ENCODE results near the gene FAM131C. TPM values are rescaled to one million over a fixed set of nuclear protein-coding genes. Genes with fewer than 3 reads are reported as not detected.

The FAM131C gene
- total and polyA plus RNA-seq, 2 experiments from 2014 or later, result 0.71 to 1.3 TPM

DNA sequence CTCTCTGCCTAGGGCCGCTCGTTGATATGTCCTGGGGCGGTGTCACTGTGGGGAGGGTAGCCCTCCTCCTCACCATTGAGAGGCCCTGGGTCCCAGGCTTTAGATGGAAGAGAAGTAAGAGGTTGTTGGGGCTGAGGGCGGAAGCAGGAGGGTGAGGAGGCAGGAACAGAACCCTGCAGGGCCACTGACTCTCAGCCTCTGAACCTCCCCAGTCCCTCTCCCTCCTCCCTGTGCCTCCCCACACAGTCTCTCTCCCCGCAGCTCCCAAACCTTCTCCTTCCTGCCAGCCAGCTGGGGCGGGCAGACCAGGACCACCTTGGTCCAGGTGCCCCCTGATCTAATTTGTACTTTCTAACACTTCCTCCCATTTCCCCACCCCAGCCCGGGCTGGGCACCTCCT, 14.3 kb upstream of the FAM131C start:
- no peaks in the 10 kb centered on the region for H3K79me2 ChIP-seq (replicated peaks; ENCODE audit: insufficient read depth)
- H3K4me3 ChIP-seq, result no peak overlapping the region
- no peaks in the 10 kb centered on the region for H3K27me3 ChIP-seq (ENCODE audit: insufficient read depth)
- peaks cover 4% of the 10 kb centered on the region; the same call in 1 of the 3 replicates for H3K4me1 Mint-ChIP-seq
- H4K20me1 ChIP-seq (replicated peaks; ENCODE audit: insufficient read depth), result no peaks in the 10 kb centered on the region
- H3K9me3 Mint-ChIP-seq, result no peaks in the 10 kb centered on the region
- H3K27ac ChIP-seq (ENCODE audit: low read depth), result no peak overlapping the region
- H3F3A ChIP-seq (replicated peaks; ENCODE audit: low read depth), result no peaks in the 10 kb centered on the region
- DNase-seq (ENCODE audit: low spot score) (no peak), ATAC-seq (no peak)
- no peaks in the 10 kb centered on the region for H3K36me3 Mint-ChIP-seq (ENCODE audit: low read depth)
- no peak overlapping the region for H3K4me2 ChIP-seq
- no peak overlapping the region for H2AFZ ChIP-seq
- no peaks in the 10 kb centered on the region for H3K4me1 ChIP-seq (ENCODE audit: insufficient read depth)
- TF ChIP-seq NANOG (IDR thresholded peaks at IDR 0.05; ENCODE audit: borderline replicate concordance) (no peak), EZH2phosphoT487 (IDR thresholded peaks at IDR 0.05; ENCODE audit: unreplicated experiment) (no peak), EZH2 (IDR thresholded peaks at IDR 0.05; ENCODE audit: low read depth, unreplicated experiment) (no peak), CREB1 (CRISPR knock-in tag; IDR thresholded peaks at IDR 0.05; ENCODE audit: low read depth) (no peak)
- peaks cover 5% of the 10 kb centered on the region for H3K27me3 Mint-ChIP-seq (ENCODE audit: insufficient read depth, low read depth, poor library complexity)
- no peak overlapping the region for H3K4me3 Mint-ChIP-seq
- H3K36me3 ChIP-seq (ENCODE audit: insufficient read depth), result no peaks in the 10 kb centered on the region
- no peaks in the 10 kb centered on the region for H3K9me2 ChIP-seq (ENCODE audit: insufficient read depth)
- no peak overlapping the region for H3K27ac Mint-ChIP-seq

DNA sequence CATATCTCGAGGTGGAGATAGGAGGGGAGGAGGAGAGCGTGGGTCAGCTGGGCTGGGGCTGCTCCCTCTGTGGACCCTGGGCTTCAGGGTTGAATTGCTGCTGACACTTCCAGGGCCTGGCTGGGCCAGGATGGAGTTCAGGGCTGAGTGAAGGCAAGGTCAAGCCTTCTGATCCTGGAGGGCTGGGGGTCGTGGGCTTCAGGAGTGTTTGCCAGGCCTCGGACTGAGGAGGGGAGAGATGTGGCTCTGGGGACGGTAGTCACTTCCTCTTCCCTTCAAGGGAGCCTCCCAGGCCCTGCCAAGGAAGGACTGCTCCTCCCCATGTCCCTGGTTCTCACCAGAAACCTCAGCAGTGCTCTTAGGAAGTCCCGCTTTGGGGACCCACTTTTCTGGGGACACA, 12.1 kb upstream of the FAM131C start:
- Histone ChIP-seq H3K27me3 (ENCODE audit: insufficient read depth) (no peaks in the 10 kb centered on the region), H3K4me3 (no peak overlapping the region), H2AFZ (no peak overlapping the region), H3F3A (replicated peaks; ENCODE audit: low read depth) (no peaks in the 10 kb centered on the region), H3K36me3 (ENCODE audit: insufficient read depth) (no peaks in the 10 kb centered on the region), H3K4me2 (no peak overlapping the region), H3K4me1 (ENCODE audit: insufficient read depth) (no peaks in the 10 kb centered on the region), H3K79me2 (replicated peaks; ENCODE audit: insufficient read depth) (no peaks in the 10 kb centered on the region), H3K9me2 (ENCODE audit: insufficient read depth) (no peaks in the 10 kb centered on the region), H3K27ac (ENCODE audit: low read depth) (no peak overlapping the region), H4K20me1 (replicated peaks; ENCODE audit: insufficient read depth) (no peaks in the 10 kb centered on the region)
- Mint-ChIP-seq H3K4me1 (peaks cover 4% of the 10 kb centered on the region; the same call in 1 of the 3 replicates), H3K4me3 (no peak overlapping the region), H3K9me3 (no peaks in the 10 kb centered on the region), H3K27ac (no peak overlapping the region), H3K36me3 (ENCODE audit: low read depth) (no peaks in the 10 kb centered on the region), H3K27me3 (ENCODE audit: insufficient read depth, low read depth, poor library complexity) (peaks cover 5% of the 10 kb centered on the region)
- DNase-seq (ENCODE audit: low spot score) (no peak), ATAC-seq (no peak)
- TF ChIP-seq ETS1 (IDR thresholded peaks at IDR 0.05) (no peak), ZNF331 (CRISPR knock-in tag; IDR thresholded peaks at IDR 0.05; ENCODE audit: low read depth) (no peak), ZNF114 (CRISPR knock-in tag; IDR thresholded peaks at IDR 0.05) (no peak), JUNB (IDR thresholded peaks at IDR 0.05; ENCODE audit: unreplicated experiment) (no peak), EZH2 (IDR thresholded peaks at IDR 0.05; ENCODE audit: low read depth, unreplicated experiment) (no peak), POLR2AphosphoS5 (IDR thresholded peaks at IDR 0.05; ENCODE audit: low read depth) (no peak), NANOG (IDR thresholded peaks at IDR 0.05; ENCODE audit: borderline replicate concordance) (no peak), REST (IDR thresholded peaks at IDR 0.05; ENCODE audit: unreplicated experiment) (no peak), CTCF (conservative IDR thresholded peaks at IDR 0.05; ENCODE audit: low read depth in 2 of 2) (no peak)

All from GM23338 (cell line).